NCI-H2029 treated with DMSO at 0.1 percent for 48 hours (cell line): ENCODE measurements around the gene AUNIP.
"Not testable (repeated sequence)": the region's sequence is repeated elsewhere in the genome, so short reads cannot be mapped to it uniquely, and the experiment has no call there.

Source experiments
- DNase-seq: peaks from one replicate; lab custom pipeline; 2025; lab: John Stamatoyannopoulos, UW

AUNIP gene

GRCh38 chr1:25864434-25864833 lies 5.2 kb upstream of the AUNIP start:
- no peak for DNase-seq

- DNase-seq: no peak
Measured at GRCh38 chr1:25863486-25864262, 4.4 kb upstream of the AUNIP start.

DNA sequence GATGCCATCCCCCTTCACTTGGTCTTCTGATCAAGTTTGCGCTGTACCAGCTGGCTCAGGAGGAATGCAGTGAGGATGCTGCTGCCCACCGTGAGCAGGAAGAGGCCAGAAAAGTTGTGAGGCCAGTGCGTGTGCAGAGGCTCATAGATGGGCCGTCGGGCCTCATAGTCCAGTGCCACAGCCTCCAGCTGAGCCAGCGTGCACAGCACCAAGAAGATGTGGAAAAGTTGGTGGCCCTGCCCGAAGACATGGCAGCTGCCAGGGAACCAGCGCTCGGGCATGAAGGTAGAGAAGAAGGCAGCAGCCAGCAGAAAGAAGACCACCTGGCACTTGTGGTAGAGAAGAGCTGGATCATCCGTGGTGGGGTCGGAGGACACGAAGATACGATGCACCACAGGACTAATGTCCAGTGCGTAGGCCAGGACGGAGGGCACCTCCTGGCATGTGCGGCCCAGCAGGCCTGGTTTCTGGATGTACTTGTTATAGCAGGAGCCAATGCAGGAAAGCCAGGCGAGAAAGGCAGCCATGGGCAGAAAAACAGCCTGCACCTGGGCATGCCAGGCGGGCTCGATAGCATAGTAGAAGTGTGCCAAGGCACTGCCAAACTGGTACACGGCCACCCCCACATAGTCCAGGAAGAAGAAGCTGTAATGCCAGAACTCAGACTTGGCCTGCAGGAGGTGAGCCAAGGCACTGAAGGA lies 3.7 kb upstream of the AUNIP start:
- DNase-seq: no peak

- DNase-seq: no peak
Measured at GRCh38 chr1:25861316-25862286, 2.3 kb upstream of the AUNIP start.

- DNase-seq: no peak
Measured at GRCh38 chr1:25858494-25858893, 763 bp downstream of the AUNIP start.

DNA sequence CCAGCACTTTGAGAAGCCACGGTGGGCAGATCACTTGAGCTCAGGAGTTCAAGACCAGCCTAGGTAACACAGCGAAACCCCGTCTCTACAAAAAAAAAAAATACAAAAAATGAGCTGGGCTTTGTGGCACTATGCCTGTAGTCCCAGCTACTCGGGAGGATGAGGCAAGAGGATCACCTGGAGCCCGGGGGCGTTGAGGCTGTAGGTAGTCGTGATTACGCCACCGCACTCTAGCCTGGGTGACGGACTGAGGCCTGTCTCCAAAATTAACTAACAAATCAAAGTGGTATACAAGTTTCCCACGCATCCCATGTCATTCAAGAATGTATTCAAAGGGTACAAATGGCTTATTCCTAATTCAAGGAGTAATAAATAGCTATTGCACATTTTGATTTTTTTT lies 2.4 kb downstream of the AUNIP start:
- DNase-seq: no peak

DNA sequence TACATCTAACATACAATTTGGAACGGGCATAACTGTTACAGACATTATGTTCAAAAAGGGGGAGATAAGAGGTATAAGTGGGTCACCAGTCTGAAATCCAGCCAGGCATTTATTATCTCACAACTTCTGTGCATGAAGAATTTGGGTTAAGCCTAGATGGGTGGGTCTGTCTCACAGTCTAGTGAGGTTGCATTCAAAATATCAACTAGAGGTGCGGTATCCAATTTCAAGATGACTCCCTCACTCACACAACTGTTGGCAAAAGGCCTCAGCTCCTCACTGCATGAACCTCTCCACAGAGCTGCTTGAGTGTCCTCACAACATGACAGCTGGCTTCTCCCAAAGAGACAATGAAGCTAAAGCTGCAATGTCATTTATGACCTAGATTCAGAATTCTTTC lies 4.7 kb downstream of the AUNIP start:
- peak; percentile 48 for DNase-seq

DNA sequence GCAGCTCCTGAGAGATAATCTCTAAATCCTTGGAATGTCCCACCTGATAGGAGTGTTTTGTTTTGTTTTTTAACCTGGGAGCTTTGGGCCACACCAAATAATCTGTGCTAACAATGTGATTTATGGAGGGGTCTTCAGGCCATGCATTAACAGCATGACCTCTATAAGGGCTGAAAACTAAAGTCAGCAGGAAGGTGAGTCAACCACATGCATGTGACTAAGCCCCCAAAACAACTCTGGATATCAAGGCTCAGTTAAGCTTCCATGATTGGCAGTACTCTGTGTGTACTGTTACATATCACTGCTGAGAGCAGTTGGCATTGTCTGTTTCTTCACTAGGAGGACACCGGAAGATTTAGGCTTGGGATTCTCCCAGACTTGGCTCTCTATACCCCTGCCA lies 10.7 kb downstream of the AUNIP start:
- no peak for DNase-seq

GRCh38 chr1:25847929-25848328 lies 11.3 kb downstream of the AUNIP start:
- DNase-seq: no peak

GRCh38 chr1:25845664-25846063 lies 13.6 kb downstream of the AUNIP start:
- DNase-seq: no peak

- DNase-seq: no peak
Measured at GRCh38 chr1:25844536-25845337, 14.5 kb downstream of the AUNIP start.

DNA sequence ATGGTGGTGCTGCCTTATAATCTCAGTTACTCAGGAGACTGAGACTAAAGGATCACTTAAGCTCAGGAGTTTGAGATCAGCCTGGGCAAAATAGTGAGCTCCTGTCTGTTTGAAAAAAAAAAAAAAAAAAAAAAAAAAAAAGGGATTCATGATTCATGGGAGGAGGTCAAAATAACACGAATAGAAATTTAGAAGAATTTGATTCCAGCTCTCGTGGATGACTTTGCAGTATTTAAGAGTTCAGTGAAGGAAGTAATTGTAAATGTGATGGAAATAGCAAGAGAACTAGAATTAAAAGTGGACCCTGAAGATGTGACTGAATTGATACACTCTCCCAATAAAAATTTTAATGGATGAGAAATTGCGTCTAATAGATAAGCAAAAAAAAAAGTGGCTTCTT lies 15.8 kb downstream of the AUNIP start:
- no peak for DNase-seq

GRCh38 chr1:25839808-25840207 lies 19.4 kb downstream of the AUNIP start:
- not testable (repeated sequence) for DNase-seq

DNA sequence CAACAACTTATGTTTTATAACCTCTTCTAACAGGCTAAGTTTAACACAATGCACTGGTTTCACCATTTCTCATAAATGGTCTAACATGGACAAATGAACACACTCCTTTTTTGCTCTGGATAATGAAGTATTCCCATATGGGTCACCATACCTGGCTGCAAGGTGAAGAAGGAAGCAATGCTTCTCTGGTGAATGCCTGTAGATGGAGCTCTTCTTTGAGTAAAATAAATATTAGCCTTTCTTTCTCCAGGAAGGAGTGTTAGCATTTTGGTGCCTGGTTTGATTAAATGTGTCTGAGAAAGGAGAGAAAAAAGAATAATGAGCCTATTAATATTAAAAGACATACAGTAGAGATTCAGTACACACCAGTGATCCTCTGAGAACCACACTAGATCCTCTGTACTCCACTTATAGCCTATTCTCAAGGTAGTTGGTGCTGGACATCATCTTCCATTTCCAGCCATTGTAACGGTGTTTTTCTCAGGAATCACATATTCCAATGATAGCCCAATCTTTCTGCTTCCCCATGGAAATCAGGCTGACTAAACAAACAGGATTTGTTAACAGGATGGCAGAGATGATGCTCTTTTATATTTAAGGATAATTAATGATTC lies 21.9 kb downstream of the AUNIP start:
- DNase-seq: peak; percentile 15

DNA sequence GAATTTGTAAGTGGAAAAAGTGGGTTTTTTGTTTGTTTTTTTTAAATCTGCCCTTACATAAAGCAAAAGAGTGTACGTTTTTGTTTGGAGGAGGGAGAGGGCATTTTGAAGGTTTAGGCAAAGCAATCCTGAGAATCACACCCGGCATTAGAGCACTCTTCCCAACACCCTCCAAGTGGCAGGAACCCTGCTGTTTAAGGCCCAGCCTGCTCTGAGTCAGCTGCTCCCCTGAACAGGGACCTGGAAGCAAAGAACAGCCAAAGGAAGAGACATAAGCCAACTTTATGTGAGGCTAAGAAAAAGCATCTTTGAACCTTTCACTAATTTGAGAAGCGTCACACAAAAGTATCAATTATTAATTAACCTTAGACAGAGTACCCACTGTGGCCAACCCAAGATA lies 22.6 kb downstream of the AUNIP start:
- DNase-seq: no peak

- no peak for DNase-seq
Measured at GRCh38 chr1:25834894-25835293, 24.4 kb downstream of the AUNIP start.

GRCh38 chr1:25833158-25833557 lies 26.1 kb downstream of the AUNIP start:
- DNase-seq: no peak

GRCh38 chr1:25832336-25833037 lies 26.8 kb downstream of the AUNIP start:
- no peak for DNase-seq

- no peak for DNase-seq
Measured at GRCh38 chr1:25831569-25832196, 27.6 kb downstream of the AUNIP start.

DNA sequence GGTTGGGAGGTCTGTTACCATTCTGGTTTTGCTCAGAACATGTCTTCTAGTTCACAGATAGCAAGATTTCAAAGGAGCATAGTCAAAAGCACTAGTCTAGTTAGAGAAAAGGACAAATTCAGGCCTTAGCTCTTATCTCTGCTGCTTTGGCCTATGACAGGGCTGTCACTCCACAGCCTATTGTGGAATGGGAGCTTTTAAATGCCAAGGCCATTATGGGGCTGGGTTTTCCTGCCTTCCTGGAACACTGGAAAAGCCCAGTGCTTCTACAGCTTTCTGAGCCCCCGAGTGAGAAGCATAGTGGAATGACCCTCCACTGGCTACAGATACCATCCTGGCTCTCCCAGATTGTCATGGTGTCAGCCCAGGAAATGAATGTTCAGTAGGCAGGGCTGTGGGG lies 30.2 kb downstream of the AUNIP start:
- DNase-seq: no peak
